ENCODE measurements around the gene DYNC1H1. TPM values are rescaled to one million over a fixed set of nuclear protein-coding genes. Genes with fewer than 3 reads are reported as not detected.

DYNC1H1 gene
- total RNA-seq, 1 donor from 2014 or later, result 591 TPM

- H3K27me3 Mint-ChIP-seq (ENCODE audit: low read depth, unreplicated experiment), result peaks cover 9% of the 10 kb centered on the region
- H3K9me3 Mint-ChIP-seq (ENCODE audit: unreplicated experiment), result no peaks in the 10 kb centered on the region
- H3K9ac ChIP-seq (ENCODE audit: low read length), result no peak overlapping the region
- no peak overlapping the region for H3K27ac Mint-ChIP-seq (ENCODE audit: unreplicated experiment)
- H3K4me2 ChIP-seq (ENCODE audit: low read length), result no peak overlapping the region
- no peaks in the 10 kb centered on the region for H4K20me1 ChIP-seq (ENCODE audit: insufficient read depth, low read length)
- no peaks in the 10 kb centered on the region for H3K36me3 Mint-ChIP-seq (ENCODE audit: low read depth, unreplicated experiment)
- H3K36me3 ChIP-seq (ENCODE audit: insufficient read depth, low read length), result no peaks in the 10 kb centered on the region
- no peaks in the 10 kb centered on the region for H3K79me2 ChIP-seq (ENCODE audit: insufficient read depth, low read length)
- no peak overlapping the region for H3K27ac ChIP-seq (ENCODE audit: low read depth, low read length)
- TF ChIP-seq CTCF (IDR thresholded peaks at IDR 0.05; ENCODE audit: insufficient read depth, low read depth, low read length) (no peak), EZH2 (IDR thresholded peaks at IDR 0.05; ENCODE audit: insufficient read depth, low read length) (no peak)
- peaks cover 14% of the 10 kb centered on the region for H3K4me1 Mint-ChIP-seq (ENCODE audit: low read depth, unreplicated experiment)
- no peaks in the 10 kb centered on the region for H3K27me3 ChIP-seq (ENCODE audit: insufficient read depth, low read length)
- H2AFZ ChIP-seq (ENCODE audit: low read depth, low read length), result no peak overlapping the region
- H3K4me3 Mint-ChIP-seq (ENCODE audit: unreplicated experiment), result no peak overlapping the region
- peaks cover 11% of the 10 kb centered on the region for H3K4me1 ChIP-seq (ENCODE audit: insufficient read depth, low read length)
- H3K4me3 ChIP-seq (ENCODE audit: insufficient read depth, low read depth, low read length), result no peak overlapping the region
- no peak for FAIRE-seq
- no peak for DNase-seq (ENCODE audit: low read depth)
- no peaks in the 10 kb centered on the region for H3K9me3 ChIP-seq (ENCODE audit: insufficient read depth, low read depth, low read length)
Observed at GRCh38 chr14:101957406-101958234, 6.8 kb upstream of the DYNC1H1 start.

GRCh38 chr14:101958418-101959180, 5.8 kb upstream of the DYNC1H1 start:
- H3K27me3 ChIP-seq (ENCODE audit: insufficient read depth, low read length), result no peaks in the 10 kb centered on the region
- no peak overlapping the region for H3K4me3 ChIP-seq (ENCODE audit: insufficient read depth, low read depth, low read length)
- Mint-ChIP-seq H3K9me3 (ENCODE audit: unreplicated experiment) (no peaks in the 10 kb centered on the region), H3K36me3 (ENCODE audit: low read depth, unreplicated experiment) (no peaks in the 10 kb centered on the region), H3K4me1 (ENCODE audit: low read depth, unreplicated experiment) (peaks cover 19% of the 10 kb centered on the region), H3K27ac (ENCODE audit: unreplicated experiment) (no peak overlapping the region), H3K27me3 (ENCODE audit: low read depth, unreplicated experiment) (peaks cover 9% of the 10 kb centered on the region), H3K4me3 (ENCODE audit: unreplicated experiment) (no peak overlapping the region)
- DNase-seq (ENCODE audit: low read depth) (no peak), FAIRE-seq (no peak)
- peaks cover 17% of the 10 kb centered on the region for H3K4me1 ChIP-seq (ENCODE audit: insufficient read depth, low read length)
- no peak overlapping the region for H2AFZ ChIP-seq (ENCODE audit: low read depth, low read length)
- TF ChIP-seq CTCF (IDR thresholded peaks at IDR 0.05; ENCODE audit: insufficient read depth, low read depth, low read length) (no peak), EZH2 (IDR thresholded peaks at IDR 0.05; ENCODE audit: insufficient read depth, low read length) (no peak)
- H3K9me3 ChIP-seq (ENCODE audit: insufficient read depth, low read depth, low read length), result no peaks in the 10 kb centered on the region
- no peaks in the 10 kb centered on the region for H3K79me2 ChIP-seq (ENCODE audit: insufficient read depth, low read length)
- no peak overlapping the region for H3K9ac ChIP-seq (ENCODE audit: low read length)
- H3K36me3 ChIP-seq (ENCODE audit: insufficient read depth, low read length), result no peaks in the 10 kb centered on the region
- no peaks in the 10 kb centered on the region for H4K20me1 ChIP-seq (ENCODE audit: insufficient read depth, low read length)
- no peak overlapping the region for H3K4me2 ChIP-seq (ENCODE audit: low read length)
- no peak overlapping the region for H3K27ac ChIP-seq (ENCODE audit: low read depth, low read length)

All from astrocyte (in vitro differentiated cells and primary cell).